ENCODE data around the gene FXYD1.
A peak's percentile ranks its signal among the peaks of the same experiment; 100 is the strongest.
"Not testable (repeated sequence)": the region's sequence is repeated elsewhere in the genome, so short reads cannot be mapped to it uniquely, and the experiment has no call there.

The FXYD1 gene

GRCh38 chr19:35125749-35126623 is 12.6 kb upstream of the FXYD1 start:
- no peak for DNase-seq

GRCh38 chr19:35126624-35126959 is 12.0 kb upstream of the FXYD1 start:
- DNase-seq: no peak

GRCh38 chr19:35127871-35128270 is 10.8 kb upstream of the FXYD1 start:
- DNase-seq: no peak

GRCh38 chr19:35128398-35129057 is 10.1 kb upstream of the FXYD1 start:
- DNase-seq: no peak

GRCh38 chr19:35129724-35130274 is 8.8 kb upstream of the FXYD1 start:
- not testable (repeated sequence) for DNase-seq

- no peak for DNase-seq
Measured at GRCh38 chr19:35130761-35131720, 7.6 kb upstream of the FXYD1 start.

- no peak for DNase-seq
Measured at GRCh38 chr19:35132254-35132653, 6.4 kb upstream of the FXYD1 start.

- DNase-seq: no peak
Measured at GRCh38 chr19:35133826-35134225, 4.8 kb upstream of the FXYD1 start.

- no peak for DNase-seq
Measured at GRCh38 chr19:35134601-35135242, 3.9 kb upstream of the FXYD1 start, which contains the start of gene LGI4. Gene LGI4, minus strand, starts transcription at chr19:35135059. Its CDS starts 379 bp downstream, at chr19:35134680.

GRCh38 chr19:35135389-35135909 is 3.2 kb upstream of the FXYD1 start:
- peak; percentile 68 for DNase-seq

- no peak for DNase-seq
Measured at GRCh38 chr19:35136231-35136630, 2.4 kb upstream of the FXYD1 start.

- no peak for DNase-seq
Measured at GRCh38 chr19:35136977-35137702, 1.5 kb upstream of the FXYD1 start.

- DNase-seq: no peak
Measured at GRCh38 chr19:35140207-35140961, 1.8 kb downstream of the FXYD1 start.

GRCh38 chr19:35140962-35141836 is 2.6 kb downstream of the FXYD1 start:
- DNase-seq: peak; percentile 97

- no peak for DNase-seq
Measured at GRCh38 chr19:35141837-35142605, 3.4 kb downstream of the FXYD1 start.

GRCh38 chr19:35142606-35143230 is 4.1 kb downstream of the FXYD1 start:
- peak; percentile 69 for DNase-seq

GRCh38 chr19:35143231-35143715 is 4.6 kb downstream of the FXYD1 start, which contains the start of gene FXYD7:
Gene FXYD7, plus strand, starts transcription at chr19:35143255. Its CDS starts 79 bp downstream, at chr19:35143334.
- DNase-seq: no peak

GRCh38 chr19:35143818-35144217 is 5.2 kb downstream of the FXYD1 start:
- DNase-seq: no peak
